HCT116 (cell line): ENCODE measurements around the gene UBE2Q2.
"Not testable (repeated sequence)": the region's sequence is repeated elsewhere in the genome, so short reads cannot be mapped to it uniquely, and the experiment has no call there.

Source experiments
- CEBPB ChIP-seq: IDR thresholded peaks from 2 replicates; pipeline ENCODE4 v1.6.1; 2012; ENCODE audit warnings: low read depth
- EZH2 ChIP-seq: fragments of 200-600 bp; sonication (generic); IDR thresholded peaks from 2 replicates; pipeline ENCODE4 v1.6.1; 2017; ENCODE audit warnings: antibody characterized with exemption, mixed run types
- FOSL1 ChIP-seq: IDR thresholded peaks from 2 replicates; pipeline ENCODE4 v1.6.1; 2012; ENCODE audit warnings: low read depth
- TF ChIP-seq, protein P1 (sequence below): IDR thresholded peaks from 2 replicates; pipeline ENCODE4 v1.6.1; 2012
- TF ChIP-seq, protein P2 (sequence below), 3 experiments: fragments of 200-600 bp in 1 of 3; sonication (generic) in 1 of 3; IDR thresholded peaks in 2 of 3; conservative IDR thresholded peaks in 1 of 3; 2 replicates each; pipeline ENCODE4 v1.5.1; 2012 to 2017; ENCODE audit warnings: low read depth in 2 of 3, low read length in 2 of 3, antibody characterized with exemption in 1 of 3, borderline replicate concordance in 1 of 3, control low read depth in 1 of 3, mild to moderate bottlenecking in 1 of 3, mixed read lengths in 1 of 3, mixed run types in 1 of 3, moderate library complexity in 1 of 3; ENCODE audit not compliant: insufficient read depth in 1 of 3

DNA sequence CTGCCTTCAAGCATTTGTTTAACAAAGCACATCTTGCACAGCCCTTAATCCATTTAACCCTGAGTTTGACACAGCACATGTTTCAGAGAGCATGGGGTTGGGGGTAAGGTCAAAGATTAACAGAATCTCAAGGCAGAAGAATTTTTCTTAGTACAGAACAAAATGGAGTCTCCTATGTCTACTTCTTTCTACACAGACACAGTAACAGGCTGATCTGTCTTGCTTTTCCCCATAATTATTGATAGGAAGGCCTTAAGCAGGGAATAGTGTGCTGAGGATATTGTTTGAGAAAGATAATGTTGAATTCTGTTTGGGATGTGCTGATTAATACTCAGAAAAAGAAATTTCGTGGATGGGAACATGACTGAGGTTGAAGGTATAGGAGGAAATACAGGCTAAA is 28.3 kb downstream of the UBE2Q2 start:
- TF ChIP-seq CEBPB, FOSL1, EZH2: not testable (repeated sequence)
- TF ChIP-seq, protein P1, sequence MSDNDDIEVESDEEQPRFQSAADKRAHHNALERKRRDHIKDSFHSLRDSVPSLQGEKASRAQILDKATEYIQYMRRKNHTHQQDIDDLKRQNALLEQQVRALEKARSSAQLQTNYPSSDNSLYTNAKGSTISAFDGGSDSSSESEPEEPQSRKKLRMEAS: not testable (repeated sequence)
- TF ChIP-seq, protein P2, sequence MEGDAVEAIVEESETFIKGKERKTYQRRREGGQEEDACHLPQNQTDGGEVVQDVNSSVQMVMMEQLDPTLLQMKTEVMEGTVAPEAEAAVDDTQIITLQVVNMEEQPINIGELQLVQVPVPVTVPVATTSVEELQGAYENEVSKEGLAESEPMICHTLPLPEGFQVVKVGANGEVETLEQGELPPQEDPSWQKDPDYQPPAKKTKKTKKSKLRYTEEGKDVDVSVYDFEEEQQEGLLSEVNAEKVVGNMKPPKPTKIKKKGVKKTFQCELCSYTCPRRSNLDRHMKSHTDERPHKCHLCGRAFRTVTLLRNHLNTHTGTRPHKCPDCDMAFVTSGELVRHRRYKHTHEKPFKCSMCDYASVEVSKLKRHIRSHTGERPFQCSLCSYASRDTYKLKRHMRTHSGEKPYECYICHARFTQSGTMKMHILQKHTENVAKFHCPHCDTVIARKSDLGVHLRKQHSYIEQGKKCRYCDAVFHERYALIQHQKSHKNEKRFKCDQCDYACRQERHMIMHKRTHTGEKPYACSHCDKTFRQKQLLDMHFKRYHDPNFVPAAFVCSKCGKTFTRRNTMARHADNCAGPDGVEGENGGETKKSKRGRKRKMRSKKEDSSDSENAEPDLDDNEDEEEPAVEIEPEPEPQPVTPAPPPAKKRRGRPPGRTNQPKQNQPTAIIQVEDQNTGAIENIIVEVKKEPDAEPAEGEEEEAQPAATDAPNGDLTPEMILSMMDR (IDR thresholded peaks at IDR 0.05 in 2 of 3, conservative IDR thresholded peaks at IDR 0.05 in 1 of 3; ENCODE audit: borderline replicate concordance in 1 of 3, insufficient read depth in 1 of 3, low read depth in 2 of 3, low read length in 2 of 3): not testable (repeated sequence)
